Neural cell (in vitro differentiated cells): ENCODE measurements around the gene ZNF362.

Experiments used
- EP300 ChIP-seq: fragments of 450-650 bp; conservative IDR thresholded peaks from 2 replicates; pipeline ENCODE4 v1.6.1; 2014; ENCODE audit warnings: antibody characterized with exemption, mild to moderate bottlenecking, moderate library complexity; ENCODE audit not compliant: poor library complexity, severe bottlenecking
- EZH2 ChIP-seq: fragments of 200-600, 300-800 bp; shearing (Covaris generic), sonication (generic); IDR thresholded peaks from 2 replicates; pipeline ENCODE4 v1.6.1; 2014; ENCODE audit warnings: antibody characterized with exemption, low read length, borderline replicate concordance, mild to moderate bottlenecking; ENCODE audit not compliant: insufficient read depth, poor library complexity, severe bottlenecking
- MXI1 ChIP-seq: fragments of 450-650 bp; conservative IDR thresholded peaks from 2 replicates; pipeline ENCODE4 v1.6.1; 2014; ENCODE audit warnings: antibody characterized with exemption, mild to moderate bottlenecking; ENCODE audit not compliant: poor library complexity, severe bottlenecking
- POLR2AphosphoS5 ChIP-seq: IDR thresholded peaks from 2 replicates; pipeline ENCODE4 v1.6.1; 2012
- RAD21 ChIP-seq: fragments of 450-650 bp; conservative IDR thresholded peaks from 2 replicates; pipeline ENCODE4 v1.6.1; 2014; ENCODE audit warnings: antibody characterized with exemption, mild to moderate bottlenecking, moderate library complexity
- SMC3 ChIP-seq: fragments of 450-650 bp; conservative IDR thresholded peaks from 2 replicates; pipeline ENCODE4 v1.6.1; 2014; ENCODE audit warnings: antibody characterized with exemption, mild to moderate bottlenecking, moderate library complexity; ENCODE audit not compliant: poor library complexity
- TF ChIP-seq, protein P1 (sequence below): fragments of 450-650 bp; IDR thresholded peaks from 2 replicates; pipeline ENCODE4 v1.5.1; 2014; ENCODE audit warnings: antibody characterized with exemption, mild to moderate bottlenecking, moderate library complexity; ENCODE audit not compliant: poor library complexity, severe bottlenecking
- TF ChIP-seq, protein P2 (sequence below): IDR thresholded peaks from 2 replicates; pipeline ENCODE4 v1.6.1; 2012; ENCODE audit warnings: borderline replicate concordance

- no peak for TF ChIP-seq MXI1
- TF ChIP-seq EZH2: no peak
- TF ChIP-seq, protein P1, sequence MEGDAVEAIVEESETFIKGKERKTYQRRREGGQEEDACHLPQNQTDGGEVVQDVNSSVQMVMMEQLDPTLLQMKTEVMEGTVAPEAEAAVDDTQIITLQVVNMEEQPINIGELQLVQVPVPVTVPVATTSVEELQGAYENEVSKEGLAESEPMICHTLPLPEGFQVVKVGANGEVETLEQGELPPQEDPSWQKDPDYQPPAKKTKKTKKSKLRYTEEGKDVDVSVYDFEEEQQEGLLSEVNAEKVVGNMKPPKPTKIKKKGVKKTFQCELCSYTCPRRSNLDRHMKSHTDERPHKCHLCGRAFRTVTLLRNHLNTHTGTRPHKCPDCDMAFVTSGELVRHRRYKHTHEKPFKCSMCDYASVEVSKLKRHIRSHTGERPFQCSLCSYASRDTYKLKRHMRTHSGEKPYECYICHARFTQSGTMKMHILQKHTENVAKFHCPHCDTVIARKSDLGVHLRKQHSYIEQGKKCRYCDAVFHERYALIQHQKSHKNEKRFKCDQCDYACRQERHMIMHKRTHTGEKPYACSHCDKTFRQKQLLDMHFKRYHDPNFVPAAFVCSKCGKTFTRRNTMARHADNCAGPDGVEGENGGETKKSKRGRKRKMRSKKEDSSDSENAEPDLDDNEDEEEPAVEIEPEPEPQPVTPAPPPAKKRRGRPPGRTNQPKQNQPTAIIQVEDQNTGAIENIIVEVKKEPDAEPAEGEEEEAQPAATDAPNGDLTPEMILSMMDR: no peak
- no peak for TF ChIP-seq POLR2AphosphoS5
- TF ChIP-seq EP300: no peak
- TF ChIP-seq SMC3: no peak
- no peak for TF ChIP-seq RAD21
- TF ChIP-seq, protein P2, sequence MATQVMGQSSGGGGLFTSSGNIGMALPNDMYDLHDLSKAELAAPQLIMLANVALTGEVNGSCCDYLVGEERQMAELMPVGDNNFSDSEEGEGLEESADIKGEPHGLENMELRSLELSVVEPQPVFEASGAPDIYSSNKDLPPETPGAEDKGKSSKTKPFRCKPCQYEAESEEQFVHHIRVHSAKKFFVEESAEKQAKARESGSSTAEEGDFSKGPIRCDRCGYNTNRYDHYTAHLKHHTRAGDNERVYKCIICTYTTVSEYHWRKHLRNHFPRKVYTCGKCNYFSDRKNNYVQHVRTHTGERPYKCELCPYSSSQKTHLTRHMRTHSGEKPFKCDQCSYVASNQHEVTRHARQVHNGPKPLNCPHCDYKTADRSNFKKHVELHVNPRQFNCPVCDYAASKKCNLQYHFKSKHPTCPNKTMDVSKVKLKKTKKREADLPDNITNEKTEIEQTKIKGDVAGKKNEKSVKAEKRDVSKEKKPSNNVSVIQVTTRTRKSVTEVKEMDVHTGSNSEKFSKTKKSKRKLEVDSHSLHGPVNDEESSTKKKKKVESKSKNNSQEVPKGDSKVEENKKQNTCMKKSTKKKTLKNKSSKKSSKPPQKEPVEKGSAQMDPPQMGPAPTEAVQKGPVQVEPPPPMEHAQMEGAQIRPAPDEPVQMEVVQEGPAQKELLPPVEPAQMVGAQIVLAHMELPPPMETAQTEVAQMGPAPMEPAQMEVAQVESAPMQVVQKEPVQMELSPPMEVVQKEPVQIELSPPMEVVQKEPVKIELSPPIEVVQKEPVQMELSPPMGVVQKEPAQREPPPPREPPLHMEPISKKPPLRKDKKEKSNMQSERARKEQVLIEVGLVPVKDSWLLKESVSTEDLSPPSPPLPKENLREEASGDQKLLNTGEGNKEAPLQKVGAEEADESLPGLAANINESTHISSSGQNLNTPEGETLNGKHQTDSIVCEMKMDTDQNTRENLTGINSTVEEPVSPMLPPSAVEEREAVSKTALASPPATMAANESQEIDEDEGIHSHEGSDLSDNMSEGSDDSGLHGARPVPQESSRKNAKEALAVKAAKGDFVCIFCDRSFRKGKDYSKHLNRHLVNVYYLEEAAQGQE: no peak
These were observed 48.7 kb downstream of the ZNF362 start for GRCh38 chr1:33305016-33305415.
